GM18517 (cell line): ENCODE measurements around the gene PPA1.
"Not testable (repeated sequence)": the region's sequence is repeated elsewhere in the genome, so short reads cannot be mapped to it uniquely, and the experiment has no call there.

Experiments
- ATAC-seq: cut with Tn5 transposase; IDR thresholded peaks from one replicate; pipeline ENCODE4 v1.9.1; 2021; ENCODE audit warnings: mild to moderate bottlenecking, moderate library complexity; ENCODE audit not compliant: unreplicated experiment

Gene PPA1

GRCh38 chr10:70255329-70256299, 22.4 kb upstream of the PPA1 start:
- ATAC-seq = no peak

- ATAC-seq = no peak
Measured at GRCh38 chr10:70254778-70255328, 21.6 kb upstream of the PPA1 start.

GRCh38 chr10:70253878-70254765, 20.9 kb upstream of the PPA1 start:
- no peak for ATAC-seq

DNA sequence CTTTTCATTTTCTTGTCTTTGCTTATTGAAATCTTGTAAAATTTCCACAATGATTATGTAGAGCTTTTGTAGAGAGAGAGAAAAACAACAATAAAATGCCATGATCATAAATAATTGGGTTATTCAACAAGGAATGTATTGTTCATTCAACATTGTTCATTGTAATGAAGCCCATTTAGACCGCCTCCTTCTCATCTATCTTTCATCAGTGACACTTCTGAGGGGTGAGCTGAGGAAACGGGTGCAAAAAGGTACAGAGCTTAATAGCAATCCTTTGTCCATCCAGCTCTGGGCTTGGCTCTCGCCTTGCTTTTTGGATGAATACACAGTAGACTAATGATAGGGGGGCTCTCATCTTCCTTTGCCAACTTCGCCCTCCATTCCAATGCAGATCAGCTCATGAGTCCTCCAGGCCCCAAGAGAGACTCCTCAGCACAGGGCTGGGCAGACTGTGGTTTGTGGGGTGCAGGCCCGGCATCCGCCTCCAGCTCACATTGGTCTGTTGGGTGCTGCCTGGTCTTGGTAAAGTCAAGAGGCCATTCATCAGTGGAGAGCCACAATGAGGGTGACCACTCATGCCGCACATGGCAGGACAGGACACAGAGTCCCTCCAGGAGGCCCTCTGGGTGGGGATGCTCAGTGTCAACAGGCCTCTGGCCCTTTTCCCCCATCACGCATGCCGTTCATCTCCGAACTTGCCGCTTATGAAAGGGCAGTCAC, 17.9 kb upstream of the PPA1 start:
- no peak for ATAC-seq

- ATAC-seq = no peak
Measured at GRCh38 chr10:70247360-70247759, 14.1 kb upstream of the PPA1 start.

DNA sequence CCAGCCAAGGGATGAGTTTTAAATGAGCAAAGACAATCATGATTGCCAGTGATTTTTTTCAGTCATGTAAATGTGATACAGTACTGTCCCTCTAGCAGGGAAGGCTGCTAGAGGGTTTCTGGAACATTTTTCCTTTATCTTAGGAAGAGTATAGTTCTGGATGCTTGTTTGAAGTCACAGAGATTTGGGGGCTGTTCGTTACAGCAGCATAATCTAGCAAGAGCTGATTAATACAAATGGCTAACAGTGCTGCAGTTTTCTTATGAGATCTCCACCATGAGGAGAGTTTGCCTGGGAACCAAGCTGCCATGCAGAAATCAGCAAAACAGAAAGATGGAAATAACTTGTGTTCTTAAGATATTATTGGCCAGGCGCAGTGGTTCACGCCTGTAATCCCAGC, 7.9 kb upstream of the PPA1 start:
- ATAC-seq = no peak

- ATAC-seq = not testable (repeated sequence)
Measured at GRCh38 chr10:70239986-70240385, 6.8 kb upstream of the PPA1 start.

GRCh38 chr10:70239077-70239976, 6.1 kb upstream of the PPA1 start:
- not testable (repeated sequence) for ATAC-seq

DNA sequence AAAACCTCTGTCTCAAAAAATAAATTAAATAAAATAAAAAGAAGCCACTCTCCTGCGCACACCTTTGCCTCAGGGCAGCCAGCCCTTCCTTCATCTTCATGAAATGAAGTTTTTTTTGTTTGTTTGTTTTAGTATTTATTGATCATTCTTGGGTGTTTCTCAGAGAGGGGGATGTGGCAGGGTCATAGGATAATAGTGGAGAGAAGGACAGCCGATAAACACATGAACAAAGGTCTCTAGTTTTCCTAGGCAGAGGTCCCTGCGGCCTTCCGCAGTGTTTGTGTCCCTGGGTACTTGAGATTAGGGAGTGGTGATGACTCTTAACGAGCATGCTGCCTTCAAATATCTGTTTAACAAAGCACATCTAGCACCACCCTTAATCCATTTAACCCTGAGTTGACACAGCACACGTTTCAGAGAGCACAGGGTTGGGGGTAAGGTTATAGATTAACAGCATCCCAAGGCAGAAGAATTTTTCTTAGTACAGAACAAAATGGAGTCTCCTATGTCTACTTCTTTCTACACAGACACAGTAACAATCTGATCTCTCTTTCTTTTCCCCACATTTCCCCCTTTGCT, 4.8 kb upstream of the PPA1 start:
- ATAC-seq = not testable (repeated sequence)

DNA sequence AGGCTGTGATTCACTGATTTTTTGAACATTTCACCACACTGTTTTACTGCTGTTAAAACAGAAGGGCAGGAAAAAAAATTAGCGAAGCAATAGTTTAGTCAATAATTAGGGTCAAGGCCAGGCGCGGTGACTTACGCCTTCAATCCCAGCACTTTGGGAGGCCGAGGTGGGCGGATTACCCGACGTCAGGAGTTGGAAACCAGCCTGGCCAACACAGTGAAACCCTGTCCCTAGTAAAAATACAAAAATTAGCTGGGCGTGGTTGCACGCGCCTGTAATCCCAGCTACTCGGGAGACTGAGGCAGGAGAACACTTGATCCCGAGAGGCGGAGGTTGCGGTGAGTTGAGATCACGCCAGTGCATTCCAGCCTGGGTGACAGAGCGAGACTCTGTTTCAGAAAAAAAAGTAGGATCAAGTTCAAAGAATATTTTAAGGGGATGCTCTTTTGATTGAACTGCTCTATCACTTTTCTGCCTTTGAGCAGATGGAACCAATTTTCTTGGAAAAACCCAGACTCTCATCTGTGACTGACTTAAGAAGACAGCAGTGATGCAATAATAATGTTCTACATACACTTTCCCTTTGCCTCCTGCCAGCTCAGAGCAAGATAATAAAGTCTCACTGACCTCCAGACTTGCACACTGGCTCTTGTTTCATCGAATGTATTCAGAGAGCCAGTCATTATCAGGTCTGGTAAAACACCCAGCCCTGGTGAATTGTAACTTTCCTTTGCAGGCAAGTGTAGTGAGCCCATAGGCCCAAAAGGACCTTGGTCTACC, 1.6 kb upstream of the PPA1 start:
- ATAC-seq = no peak

GRCh38 chr10:70233939-70234300, 691 bp upstream of the PPA1 start:
- no peak for ATAC-seq

- ATAC-seq = no peak
Measured at GRCh38 chr10:70232859-70233108, 445 bp downstream of the PPA1 start.

GRCh38 chr10:70232155-70232858, 922 bp downstream of the PPA1 start:
- ATAC-seq = no peak

- no peak for ATAC-seq
Measured at GRCh38 chr10:70228491-70228890, 4.7 kb downstream of the PPA1 start.

DNA sequence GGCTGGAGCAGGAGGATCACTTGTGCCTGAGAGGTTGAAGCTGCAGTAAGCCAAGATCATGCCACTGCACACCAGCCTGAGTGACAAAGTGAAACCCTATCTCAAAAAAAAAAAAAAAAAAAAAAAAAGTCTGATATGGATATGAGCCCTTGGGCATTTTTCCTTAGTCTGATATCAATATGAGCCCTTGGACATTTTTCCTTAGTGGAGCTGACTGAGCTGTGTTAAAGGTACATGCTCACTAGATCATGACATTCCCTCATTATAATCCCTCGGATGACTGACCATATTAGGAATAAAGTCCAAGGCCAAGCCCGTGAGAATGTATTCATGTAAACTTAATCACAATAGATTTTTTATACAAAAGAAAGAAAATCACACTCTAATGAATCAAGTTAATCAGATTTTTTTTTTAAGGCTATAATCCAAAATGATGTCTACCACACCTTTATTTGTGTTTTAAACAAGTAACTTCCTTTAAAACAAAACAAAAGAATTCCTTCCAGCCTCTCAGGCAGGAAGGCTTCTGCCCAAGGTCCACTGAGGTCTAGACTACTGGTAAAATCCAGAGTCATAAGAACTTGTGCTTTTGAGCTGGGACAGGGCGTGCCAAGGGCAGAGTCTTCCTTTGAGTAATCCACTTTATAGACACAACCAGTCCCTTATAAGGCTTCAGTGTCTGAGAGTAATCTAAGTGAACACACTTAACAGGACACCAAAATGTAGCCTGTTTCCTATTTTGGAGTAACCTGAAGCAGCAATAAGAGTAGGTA, 5.5 kb downstream of the PPA1 start:
- ATAC-seq = no peak

DNA sequence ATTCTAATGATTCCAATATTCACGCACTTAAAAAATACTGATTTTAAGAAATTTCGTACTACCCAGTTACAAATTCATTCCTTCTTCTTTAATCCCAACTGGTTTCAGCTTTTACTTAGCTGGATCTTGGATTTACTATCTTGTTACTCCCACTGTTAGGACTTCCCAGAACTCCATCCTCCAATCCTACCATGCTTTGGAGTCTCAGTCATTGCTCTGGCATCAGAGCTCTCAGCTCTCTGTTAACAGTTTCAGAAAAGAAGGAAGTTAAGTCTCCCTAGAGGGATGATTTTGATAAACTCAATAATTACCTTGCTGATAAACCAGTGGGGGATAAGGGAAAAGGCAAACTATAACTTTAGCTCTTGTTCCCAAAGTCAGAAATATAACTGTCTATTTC, 9.5 kb downstream of the PPA1 start:
- no peak for ATAC-seq

DNA sequence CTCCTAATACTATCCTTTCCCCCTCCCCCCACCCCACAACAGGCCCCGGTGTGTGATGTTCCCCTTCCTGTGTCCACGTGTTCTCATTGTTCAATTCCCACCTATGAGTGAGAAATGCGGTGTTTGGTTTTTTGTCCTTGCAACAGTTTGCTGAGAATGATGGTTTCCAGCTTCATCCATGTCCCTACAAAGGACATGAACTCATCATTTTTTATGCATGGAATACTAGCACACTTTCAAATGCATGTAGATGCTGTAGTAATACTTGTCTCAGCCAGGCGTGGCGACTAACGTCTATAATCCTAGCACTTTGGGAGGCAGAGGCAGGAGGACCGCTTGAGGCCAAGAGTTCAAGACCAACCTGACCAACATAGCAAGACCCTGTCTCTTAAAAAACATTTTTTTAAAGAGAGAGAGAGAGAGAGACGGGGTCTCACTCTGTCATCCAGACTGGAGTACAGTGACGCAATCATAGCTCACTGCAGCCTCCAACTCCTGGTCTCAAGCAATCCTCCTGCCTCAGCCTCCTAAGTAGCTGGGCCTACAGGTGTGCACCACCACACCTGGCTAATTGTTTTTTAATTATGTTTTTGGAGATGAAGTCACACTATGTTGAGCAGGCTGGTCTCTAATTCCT, 10.3 kb downstream of the PPA1 start:
- ATAC-seq = not testable (repeated sequence)
